HCT116 (cell line): Measurements from ENCODE around the gene ELMOD2. TPM values are rescaled to one million over a fixed set of nuclear protein-coding genes. Genes with fewer than 3 reads are reported as not detected.

Experiments used
- ATAC-seq: fragments of 200-7000 bp; cut with Tn5 transposase; 2 replicates; pipeline ENCODE4 v1.9.1; 2020; ENCODE audit warnings: mild to moderate bottlenecking, moderate library complexity
- BruUV-seq: library from RNA; stranded (reverse); fragments of 400-500 nt; replicated peaks from 2 replicates; lab custom pipeline; 2021; lab: Mats Ljungman, UMichigan
- CTCF ChIA-PET: fragments of 300-600 bp; sonication (Branson Sonifier 250); formaldehyde crosslinking; loops from one replicate; lab custom pipeline; 2021; ENCODE audit warnings: antibody characterized with exemption; lab: Charles Lee
- POLR2A ChIA-PET: fragments of 300-600, 350-600 bp; sonication (Branson Sonifier 250); formaldehyde crosslinking; loops from one replicate; lab custom pipeline; 2021; ENCODE audit warnings: antibody characterized with exemption; lab: Charles Lee
- RAD21 ChIA-PET, 2 experiments: fragments of 300-600 bp; sonication (Branson Sonifier 250); formaldehyde crosslinking; loops; one replicate each; lab custom pipeline; 2023; ENCODE audit warnings: low total read pairs in 2 of 2; ENCODE audit not compliant: uncharacterized antibody in 2 of 2, unreplicated experiment in 2 of 2, low non-redundant PET in 1 of 2; lab: Charles Lee
- DNase-seq: peaks from one replicate; pipeline ENCODE4 v3.0.0-alpha.2; 2010; ENCODE audit warnings: low read depth, low spot score
- H2AFZ ChIP-seq: fragments of 200-600 bp; shearing (Covaris generic), sonication (generic); 2 replicates; pipeline ENCODE4 v1.6.1; 2017; ENCODE audit warnings: low read depth, mixed run types, mixed read lengths, antibody characterized with exemption, low read length; ENCODE audit not compliant: poor library complexity, severe bottlenecking
- H3K27ac ChIP-seq: 2 replicates; pipeline ENCODE4 v1.5.1; 2012; ENCODE audit warnings: low read depth, low read length
- H3K27me3 ChIP-seq: fragments of 200-600 bp; sonication (generic); 2 replicates; pipeline ENCODE4 v1.6.1; 2016; ENCODE audit warnings: mixed run types, low read length, mixed read lengths; ENCODE audit not compliant: insufficient read depth
- H3K36me3 ChIP-seq, 2 experiments: fragments of 200-500 bp in 1 of 2; fragments of 200-600 bp in 1 of 2; sonication (Bioruptor generic) in 1 of 2; sonication (generic) in 1 of 2; 2 replicates each; pipeline versions ENCODE4 v1.5.1 to v1.6.1; 2014 to 2016; ENCODE audit warnings: low read length in 2 of 2, inconsistent platforms in 1 of 2, mixed read lengths in 1 of 2, mixed run types in 1 of 2; ENCODE audit not compliant: insufficient read depth in 2 of 2, control insufficient read depth in 1 of 2
- H3K4me1 ChIP-seq, 2 experiments: fragments of 200-600 bp in 1 of 2; sonication (generic) in 1 of 2; 2 replicates each; pipeline versions ENCODE4 v1.5.1 to v1.6.1; 2012 to 2017; ENCODE audit warnings: low read length in 2 of 2, inconsistent platforms in 1 of 2, mild to moderate bottlenecking in 1 of 2, mixed read lengths in 1 of 2, mixed run types in 1 of 2, moderate library complexity in 1 of 2; ENCODE audit not compliant: insufficient read depth in 2 of 2, control insufficient read depth in 1 of 2
- H3K4me2 ChIP-seq: fragments of 200-600 bp; sonication (generic); 2 replicates; pipeline ENCODE4 v1.6.1; 2017; ENCODE audit warnings: mixed run types, low read length, mixed read lengths
- H3K4me3 ChIP-seq, 2 experiments: fragments of 200-600 bp in 1 of 2; sonication (generic) in 1 of 2; replicated peaks in 1 of 2; 2 replicates each; pipeline ENCODE4 v1.5.1; 2011 to 2016; ENCODE audit warnings: low read length in 2 of 2, control low read depth in 1 of 2, low read depth in 1 of 2, mild to moderate bottlenecking in 1 of 2, mixed read lengths in 1 of 2, mixed run types in 1 of 2
- H3K79me2 ChIP-seq: fragments of 200-600 bp; sonication (generic); 2 replicates; pipeline ENCODE4 v1.6.1; 2017; ENCODE audit warnings: mild to moderate bottlenecking, mixed run types, low read length, moderate library complexity, mixed read lengths; ENCODE audit not compliant: insufficient read depth
- H3K9ac ChIP-seq: fragments of 200-600 bp; sonication (generic); 2 replicates; pipeline ENCODE4 v1.6.1; 2016; ENCODE audit warnings: low read length, mixed read lengths
- H3K9me2 ChIP-seq: fragments of 200-600 bp; sonication (generic), shearing (Covaris generic); 2 replicates; pipeline ENCODE4 v1.6.1; 2017; ENCODE audit warnings: mixed run types, mild to moderate bottlenecking, moderate library complexity; ENCODE audit not compliant: insufficient read depth
- H3K9me3 ChIP-seq, 2 experiments: fragments of 200-500 bp in 1 of 2; fragments of 200-600 bp in 1 of 2; sonication (Bioruptor generic) in 1 of 2; sonication (generic) in 1 of 2; 2 replicates each; pipeline ENCODE4 v1.6.1; 2014 to 2017; ENCODE audit warnings: low read length in 2 of 2, mixed read lengths in 2 of 2, inconsistent platforms in 1 of 2, low read depth in 1 of 2, mild to moderate bottlenecking in 1 of 2, mixed run types in 1 of 2, moderate library complexity in 1 of 2; ENCODE audit not compliant: control insufficient read depth in 1 of 2, insufficient read depth in 1 of 2
- H4K20me1 ChIP-seq: fragments of 200-600 bp; sonication (generic), shearing (Covaris generic); 2 replicates; pipeline ENCODE4 v1.6.1; 2017; ENCODE audit warnings: mixed run types, mild to moderate bottlenecking, moderate library complexity; ENCODE audit not compliant: insufficient read depth
- CBX3 ChIP-seq: IDR thresholded peaks from 2 replicates; pipeline ENCODE4 v1.6.1; 2012; ENCODE audit warnings: low read depth
- CTCF ChIP-seq, 3 experiments: fragments of 200-600 bp in 1 of 3; sonication (generic) in 1 of 3; IDR thresholded peaks in 2 of 3; conservative IDR thresholded peaks in 1 of 3; 2 replicates each; pipeline ENCODE4 v1.5.1; 2012 to 2017; ENCODE audit warnings: low read depth in 2 of 3, low read length in 2 of 3, antibody characterized with exemption in 1 of 3, borderline replicate concordance in 1 of 3, control low read depth in 1 of 3, mild to moderate bottlenecking in 1 of 3, mixed read lengths in 1 of 3, mixed run types in 1 of 3, moderate library complexity in 1 of 3; ENCODE audit not compliant: insufficient read depth in 1 of 3
- EGR1 ChIP-seq: IDR thresholded peaks from 2 replicates; pipeline ENCODE4 v1.6.1; 2012; ENCODE audit warnings: low read depth
- ELF1 ChIP-seq: IDR thresholded peaks from 2 replicates; pipeline ENCODE4 v1.6.1; 2012; ENCODE audit warnings: low read depth, borderline replicate concordance
- EZH2 ChIP-seq: fragments of 200-600 bp; sonication (generic); IDR thresholded peaks from 2 replicates; pipeline ENCODE4 v1.6.1; 2017; ENCODE audit warnings: antibody characterized with exemption, mixed run types
- EZH2phosphoT487 ChIP-seq: fragments of 200-600 bp; IDR thresholded peaks from 2 replicates; pipeline ENCODE4 v1.6.1; 2018; ENCODE audit warnings: antibody characterized with exemption, borderline replicate concordance
- FOSL1 ChIP-seq: IDR thresholded peaks from 2 replicates; pipeline ENCODE4 v1.6.1; 2012; ENCODE audit warnings: low read depth
- JUND ChIP-seq: IDR thresholded peaks from 2 replicates; pipeline ENCODE4 v1.6.1; 2012
- POLR2A ChIP-seq: IDR thresholded peaks from 2 replicates; pipeline ENCODE4 v1.7.0; 2011; ENCODE audit warnings: borderline replicate concordance; ENCODE audit not compliant: insufficient read depth, insufficient read length; ENCODE audit errors: extremely low read depth
- POLR2AphosphoS5 ChIP-seq: IDR thresholded peaks from 2 replicates; pipeline ENCODE4 v1.6.1; 2011; ENCODE audit warnings: mild to moderate bottlenecking, low read depth, low read length, moderate library complexity
- RAD21 ChIP-seq: IDR thresholded peaks from 2 replicates; pipeline ENCODE4 v1.6.1; 2012; ENCODE audit warnings: low read depth, mild to moderate bottlenecking
- REST ChIP-seq: IDR thresholded peaks from 2 replicates; pipeline ENCODE4 v1.6.1; 2012; ENCODE audit warnings: low read depth
- SIN3A ChIP-seq: IDR thresholded peaks from 2 replicates; pipeline ENCODE4 v1.6.1; 2012; ENCODE audit warnings: low read depth
- SRF ChIP-seq: IDR thresholded peaks from 2 replicates; pipeline ENCODE4 v1.6.1; 2012; ENCODE audit warnings: low read depth
- YY1 ChIP-seq: IDR thresholded peaks from 2 replicates; pipeline ENCODE4 v1.6.1; 2011; ENCODE audit warnings: low read length, low read depth, moderate library complexity, mild to moderate bottlenecking; ENCODE audit not compliant: insufficient replicate concordance; ENCODE audit errors: extremely low read depth
- ZFX ChIP-seq: fragments of 450-650 bp; IDR thresholded peaks from 2 replicates; pipeline ENCODE4 v1.6.1; 2017
- ZNF274 ChIP-seq: fragments of 200-500 bp; sonication (Bioruptor generic); IDR thresholded peaks from 2 replicates; pipeline ENCODE4 v1.6.1; 2014; ENCODE audit warnings: mild to moderate bottlenecking, low read depth, low read length, inconsistent platforms
- intact Hi-C: fragments of 100-400 bp; cut with micrococcal nuclease; formaldehyde crosslinking; loops from 2 replicates; pipeline ENCODE4 v1.10.0; 2022
- total RNA-seq: library from RNA; stranded (reverse); gene quantifications from one replicate; pipeline ENCODE4 v1.2.1, GENCODE V29; 2021; ENCODE audit not compliant: unreplicated experiment
- TF ChIP-seq, protein P1 (sequence below): IDR thresholded peaks from 2 replicates; pipeline ENCODE4 v1.6.1; 2011; ENCODE audit warnings: mild to moderate bottlenecking, low read length, moderate library complexity; ENCODE audit not compliant: insufficient replicate concordance; ENCODE audit errors: extremely low read depth

Gene ELMOD2
- total RNA-seq, 1 experiment from 2014 or later: 26.6 TPM

GRCh38 chr4:140497405-140497746 is 26.6 kb upstream of the ELMOD2 start (continued):
- TF ChIP-seq YY1 (no peak), ZNF274 (no peak), SRF (no peak), ZFX (no peak), EZH2phosphoT487 (no peak), SIN3A (no peak), EZH2 (no peak), FOSL1 (no peak)

- POLR2A ChIA-PET: no interaction called here
- no TSS peak for BruUV-seq
- H2AFZ ChIP-seq: no peak within 1 kb of the TSS
- TF ChIP-seq REST (no peak), EZH2 (no peak), SIN3A (no peak), POLR2A (no peak), RAD21 (no peak), ELF1 (no peak), EGR1 (no peak), ZFX (no peak), CBX3 (no peak), POLR2AphosphoS5 (no peak), FOSL1 (no peak), EZH2phosphoT487 (no peak), JUND (no peak), CTCF (IDR thresholded peaks at IDR 0.05 in 2 of 3, conservative IDR thresholded peaks at IDR 0.05 in 1 of 3; ENCODE audit: borderline replicate concordance in 1 of 3, insufficient read depth in 1 of 3, low read depth in 2 of 3, low read length in 2 of 3) (no peak), ZNF274 (no peak)
- TF ChIP-seq, protein P1, sequence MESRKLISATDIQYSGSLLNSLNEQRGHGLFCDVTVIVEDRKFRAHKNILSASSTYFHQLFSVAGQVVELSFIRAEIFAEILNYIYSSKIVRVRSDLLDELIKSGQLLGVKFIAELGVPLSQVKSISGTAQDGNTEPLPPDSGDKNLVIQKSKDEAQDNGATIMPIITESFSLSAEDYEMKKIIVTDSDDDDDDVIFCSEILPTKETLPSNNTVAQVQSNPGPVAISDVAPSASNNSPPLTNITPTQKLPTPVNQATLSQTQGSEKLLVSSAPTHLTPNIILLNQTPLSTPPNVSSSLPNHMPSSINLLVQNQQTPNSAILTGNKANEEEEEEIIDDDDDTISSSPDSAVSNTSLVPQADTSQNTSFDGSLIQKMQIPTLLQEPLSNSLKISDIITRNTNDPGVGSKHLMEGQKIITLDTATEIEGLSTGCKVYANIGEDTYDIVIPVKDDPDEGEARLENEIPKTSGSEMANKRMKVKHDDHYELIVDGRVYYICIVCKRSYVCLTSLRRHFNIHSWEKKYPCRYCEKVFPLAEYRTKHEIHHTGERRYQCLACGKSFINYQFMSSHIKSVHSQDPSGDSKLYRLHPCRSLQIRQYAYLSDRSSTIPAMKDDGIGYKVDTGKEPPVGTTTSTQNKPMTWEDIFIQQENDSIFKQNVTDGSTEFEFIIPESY: no peak
Measured at GRCh38 chr4:140497747-140498636, 26.0 kb upstream of the ELMOD2 start, which contains the start of gene MGAT4D. MGAT4D (minus strand) TSS chr4:140498293; CDS start chr4:140498222, 71 bp downstream.

More at GRCh38 chr4:140497747-140498636, 26.0 kb upstream of the ELMOD2 start, which contains the start of gene MGAT4D:
- DNase-seq: no peak
- no peaks in the 10 kb centered on the region for H3K27me3 ChIP-seq
- ChIA-PET CTCF (no interaction called here), RAD21 (no interaction called here)
- H3K4me3 ChIP-seq: no peak within 1 kb of the TSS
- H4K20me1 ChIP-seq: no peaks in the 10 kb centered on the region
- ATAC-seq: no peak
- H3K27ac ChIP-seq: no peak within 1 kb of the TSS
- intact Hi-C loops: no loop called here
- H3K9me3 ChIP-seq: no peaks in the 10 kb centered on the region
- no peaks in the 10 kb centered on the region for H3K36me3 ChIP-seq
- H3K9ac ChIP-seq: no peak within 1 kb of the TSS
- no peaks in the 10 kb centered on the region for H3K79me2 ChIP-seq
- no peak within 1 kb of the TSS for H3K4me2 ChIP-seq
- no peaks in the 10 kb centered on the region for H3K4me1 ChIP-seq
- H3K9me2 ChIP-seq: no peaks in the 10 kb centered on the region
